GM10266 (cell line): ENCODE results near the gene ABHD5.

Experiments
- DNase-seq: peaks from one replicate; pipeline ENCODE4 v3.0.0; 2012; ENCODE audit errors: extremely low spot score
- CTCF ChIP-seq: IDR thresholded peaks from 2 replicates; pipeline ENCODE4 v1.5.1; 2012; ENCODE audit warnings: mild to moderate bottlenecking, low read depth; ENCODE audit not compliant: control insufficient read depth, insufficient read depth; ENCODE audit errors: missing control alignments

ABHD5 gene

GRCh38 chr3:43695863-43696262, 5.1 kb downstream of the ABHD5 start:
- no peak for TF ChIP-seq CTCF
- DNase-seq: no peak

GRCh38 chr3:43696441-43696840, 5.7 kb downstream of the ABHD5 start:
- no peak for DNase-seq
- no peak for TF ChIP-seq CTCF

- no peak for DNase-seq
- no peak for TF ChIP-seq CTCF
Observed at GRCh38 chr3:43696881-43697280, 6.1 kb downstream of the ABHD5 start.

GRCh38 chr3:43699864-43700263, 9.1 kb downstream of the ABHD5 start:
- no peak for TF ChIP-seq CTCF
- peak; percentile 38 for DNase-seq

GRCh38 chr3:43704697-43705096, 14.0 kb downstream of the ABHD5 start:
- DNase-seq: no peak
- TF ChIP-seq CTCF: no peak

GRCh38 chr3:43706342-43706741, 15.6 kb downstream of the ABHD5 start:
- TF ChIP-seq CTCF: no peak
- DNase-seq: no peak

- no peak for TF ChIP-seq CTCF
- no peak for DNase-seq
Observed at GRCh38 chr3:43707266-43707665, 16.5 kb downstream of the ABHD5 start.

GRCh38 chr3:43707998-43708397, 17.3 kb downstream of the ABHD5 start:
- no peak for DNase-seq
- no peak for TF ChIP-seq CTCF
